Fibroblast of mammary gland (primary cell): ENCODE results near the gene RCOR3.
"Not testable (repeated sequence)": the region's sequence is repeated elsewhere in the genome, so short reads cannot be mapped to it uniquely, and the experiment has no call there.

ENCODE experiments used
- DNase-seq: peaks from one replicate; pipeline ENCODE4 v3.0.0-alpha.2; 2010; ENCODE audit warnings: low read depth
- H3K4me3 ChIP-seq: 2 replicates; pipeline ENCODE4 v1.5.1; 2011; ENCODE audit warnings: low read depth, mild to moderate bottlenecking, low read length, moderate library complexity; ENCODE audit not compliant: control insufficient read depth
- TF ChIP-seq, protein P1 (sequence below): conservative IDR thresholded peaks from 2 replicates; pipeline ENCODE4 v1.5.1; 2011; ENCODE audit warnings: low read depth, low read length, inconsistent platforms; ENCODE audit not compliant: control insufficient read depth, insufficient read depth

Gene RCOR3

DNA sequence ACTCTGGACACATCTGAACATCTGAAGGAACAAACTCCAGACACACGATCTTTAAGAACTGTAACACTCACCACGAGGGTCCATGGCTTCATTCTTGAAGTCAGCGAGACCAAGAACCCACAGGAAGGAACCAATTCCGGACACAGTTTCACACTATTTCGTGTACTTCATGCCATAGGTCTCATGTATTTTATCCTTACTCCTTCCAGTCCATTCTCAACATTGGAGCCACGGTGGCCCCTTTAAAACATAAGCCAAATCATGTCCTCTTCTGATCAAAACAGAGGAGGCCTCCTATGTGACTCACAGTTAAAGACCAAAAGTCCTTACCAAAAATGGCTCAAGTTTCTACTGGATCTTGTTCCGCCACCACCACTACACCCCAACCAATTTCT, 29.8 kb upstream of the RCOR3 start:
- TF ChIP-seq, protein P1, sequence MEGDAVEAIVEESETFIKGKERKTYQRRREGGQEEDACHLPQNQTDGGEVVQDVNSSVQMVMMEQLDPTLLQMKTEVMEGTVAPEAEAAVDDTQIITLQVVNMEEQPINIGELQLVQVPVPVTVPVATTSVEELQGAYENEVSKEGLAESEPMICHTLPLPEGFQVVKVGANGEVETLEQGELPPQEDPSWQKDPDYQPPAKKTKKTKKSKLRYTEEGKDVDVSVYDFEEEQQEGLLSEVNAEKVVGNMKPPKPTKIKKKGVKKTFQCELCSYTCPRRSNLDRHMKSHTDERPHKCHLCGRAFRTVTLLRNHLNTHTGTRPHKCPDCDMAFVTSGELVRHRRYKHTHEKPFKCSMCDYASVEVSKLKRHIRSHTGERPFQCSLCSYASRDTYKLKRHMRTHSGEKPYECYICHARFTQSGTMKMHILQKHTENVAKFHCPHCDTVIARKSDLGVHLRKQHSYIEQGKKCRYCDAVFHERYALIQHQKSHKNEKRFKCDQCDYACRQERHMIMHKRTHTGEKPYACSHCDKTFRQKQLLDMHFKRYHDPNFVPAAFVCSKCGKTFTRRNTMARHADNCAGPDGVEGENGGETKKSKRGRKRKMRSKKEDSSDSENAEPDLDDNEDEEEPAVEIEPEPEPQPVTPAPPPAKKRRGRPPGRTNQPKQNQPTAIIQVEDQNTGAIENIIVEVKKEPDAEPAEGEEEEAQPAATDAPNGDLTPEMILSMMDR = no peak
- H3K4me3 ChIP-seq = no peak overlapping the region
- no peak for DNase-seq

DNA sequence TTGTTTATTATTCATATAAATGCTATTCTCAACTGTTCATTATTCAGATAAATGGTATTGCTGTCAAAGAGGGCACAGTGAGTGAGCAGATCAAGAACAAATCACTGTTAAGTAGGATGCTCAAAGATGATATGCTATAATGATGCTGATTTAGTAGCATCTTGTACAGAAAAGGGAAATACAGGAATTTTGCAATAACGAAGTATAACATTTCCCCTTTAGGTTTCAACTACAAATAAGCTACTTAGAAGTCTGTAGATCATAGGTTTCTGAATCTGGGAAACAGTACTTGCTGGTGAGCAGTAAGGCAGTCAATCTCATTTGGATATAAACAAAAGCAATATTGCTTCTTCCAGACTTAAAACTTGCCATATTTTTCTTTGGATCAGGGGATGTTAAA, 27.3 kb upstream of the RCOR3 start:
- TF ChIP-seq, protein P1 = no peak
- no peak overlapping the region for H3K4me3 ChIP-seq
- DNase-seq = no peak

DNA sequence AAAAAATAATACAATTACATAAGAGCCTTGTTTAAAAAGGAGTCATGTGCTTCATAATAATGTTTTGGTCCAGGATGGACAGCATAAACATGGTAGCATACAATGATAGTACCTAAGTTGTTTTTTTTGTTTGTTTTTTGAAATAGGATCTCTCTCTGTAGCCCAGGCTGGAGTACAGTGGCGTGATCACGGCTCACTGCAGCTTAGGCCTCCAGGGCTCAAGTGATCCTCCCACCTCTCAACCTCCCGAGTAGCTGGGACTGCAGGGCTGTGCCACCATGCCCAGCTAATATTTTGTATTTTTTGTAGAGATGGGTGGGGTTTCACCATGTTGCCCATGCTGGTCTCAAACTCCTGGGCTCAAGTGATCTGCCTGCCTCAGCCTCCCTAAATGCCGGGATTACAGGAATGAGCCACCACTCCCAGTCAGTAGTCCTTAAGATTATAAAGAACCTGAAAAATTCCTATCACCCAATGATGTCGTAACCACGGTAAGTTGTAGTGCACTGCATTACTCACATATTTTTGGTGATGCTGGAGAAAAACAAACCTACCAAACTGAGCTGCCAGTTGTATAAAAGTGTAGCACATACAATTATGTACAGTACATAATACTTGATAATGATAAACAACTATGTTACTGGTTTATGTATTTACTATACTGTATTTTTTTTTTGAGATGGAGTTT, 22.4 kb upstream of the RCOR3 start:
- H3K4me3 ChIP-seq = no peak overlapping the region
- DNase-seq = no peak
- TF ChIP-seq, protein P1 = no peak

DNA sequence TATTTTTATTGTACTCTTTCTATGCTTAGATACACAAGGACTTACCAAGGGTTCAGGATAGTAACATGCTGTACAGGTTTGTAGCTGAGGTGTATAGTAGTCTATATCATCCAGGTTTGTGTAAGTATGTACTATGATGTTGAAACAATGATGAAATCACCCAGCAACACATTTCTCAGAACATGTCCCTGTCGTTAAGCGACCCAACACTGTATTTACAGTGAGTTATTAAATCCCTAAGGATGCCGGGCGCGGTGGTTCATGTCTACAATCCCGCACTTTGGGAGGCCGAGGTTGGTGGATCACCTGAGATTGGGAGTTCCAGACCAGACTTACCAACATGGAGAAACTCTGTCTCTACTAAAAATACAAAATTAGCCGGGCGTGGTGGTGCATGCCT, 21.6 kb upstream of the RCOR3 start:
- no peak overlapping the region for H3K4me3 ChIP-seq
- DNase-seq = no peak
- TF ChIP-seq, protein P1 = no peak

DNA sequence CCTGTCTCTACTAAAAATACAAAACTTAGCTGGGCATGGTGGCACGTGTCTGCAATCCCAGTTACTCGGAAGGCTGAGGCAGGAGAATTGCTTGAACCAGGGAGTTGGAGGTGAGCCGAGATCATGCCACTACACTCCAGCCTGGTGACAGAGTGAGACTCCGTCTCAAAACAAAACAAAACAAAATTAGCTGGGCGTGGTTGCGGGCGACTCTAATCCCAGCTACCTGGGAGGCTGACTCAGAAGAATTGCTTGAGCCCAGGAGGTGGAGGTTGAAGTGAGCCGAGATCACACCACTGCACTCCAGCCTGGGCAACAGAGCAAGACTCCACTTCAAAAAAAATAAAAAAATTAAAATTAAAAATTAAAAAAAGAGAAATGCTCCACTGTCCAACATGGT, 18.6 kb upstream of the RCOR3 start:
- not testable (repeated sequence) for H3K4me3 ChIP-seq, DNase-seq

DNA sequence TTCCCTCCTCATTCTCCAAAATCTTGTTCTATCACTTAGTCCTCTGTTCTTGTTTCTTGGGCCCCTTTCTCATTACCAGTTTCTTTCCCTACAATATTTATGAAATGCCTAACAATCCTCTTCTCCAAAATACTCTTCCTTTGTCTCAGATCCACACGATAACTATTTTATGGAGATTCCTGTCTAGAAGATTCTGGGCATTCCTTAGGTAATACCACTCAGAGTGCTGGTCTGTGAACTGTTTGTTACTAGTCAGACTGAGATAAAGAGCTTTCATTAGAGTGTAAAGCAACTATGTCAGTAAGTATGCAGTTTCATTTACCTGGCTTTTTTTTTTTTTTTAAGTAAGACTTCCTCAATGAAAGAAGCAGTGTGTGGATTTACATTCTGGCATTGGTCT, 18.1 kb upstream of the RCOR3 start:
- TF ChIP-seq, protein P1 = no peak
- DNase-seq = no peak
- no peak overlapping the region for H3K4me3 ChIP-seq

DNA sequence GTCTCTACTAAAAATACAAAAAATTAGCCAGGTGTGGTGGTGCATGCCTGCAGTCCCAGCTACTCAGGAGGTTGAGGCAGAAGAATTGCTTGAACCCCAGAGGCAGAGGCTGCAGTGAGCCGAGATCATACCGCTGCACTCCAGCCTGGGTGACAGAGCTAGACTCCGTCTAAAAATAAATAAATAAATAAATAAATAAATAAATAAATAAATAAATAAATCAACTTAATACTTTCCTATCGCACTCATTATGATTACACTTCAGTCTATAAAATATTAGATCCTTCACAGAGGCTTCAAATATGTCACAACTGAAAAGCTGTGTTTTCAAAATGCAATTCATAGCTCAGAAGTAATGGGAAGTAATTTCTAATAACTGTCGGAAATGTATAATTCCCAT, 15.5 kb upstream of the RCOR3 start:
- not testable (repeated sequence) for H3K4me3 ChIP-seq, DNase-seq

DNA sequence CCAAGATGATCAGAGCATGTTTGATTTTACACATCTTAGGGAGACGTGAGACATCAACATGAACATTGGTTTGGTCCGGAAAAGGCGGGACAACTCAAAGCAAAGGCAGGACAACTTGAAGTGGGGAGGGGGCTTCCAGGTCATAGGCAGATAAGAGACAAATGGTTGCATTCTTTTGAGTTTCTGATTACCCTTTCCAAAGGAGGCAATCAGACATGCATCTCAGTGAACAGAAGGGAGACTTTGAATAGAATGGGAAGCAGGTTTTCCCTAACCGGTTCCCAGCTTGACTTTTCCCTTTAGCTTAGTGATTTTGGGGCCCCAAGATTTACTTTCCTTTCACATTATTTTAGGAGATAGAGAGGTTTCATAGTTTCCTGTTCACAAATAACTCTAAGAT, 12.6 kb upstream of the RCOR3 start:
- H3K4me3 ChIP-seq, DNase-seq: not testable (repeated sequence)
